Measurements from ENCODE around the gene MAML2.

The MAML2 gene

DNA sequence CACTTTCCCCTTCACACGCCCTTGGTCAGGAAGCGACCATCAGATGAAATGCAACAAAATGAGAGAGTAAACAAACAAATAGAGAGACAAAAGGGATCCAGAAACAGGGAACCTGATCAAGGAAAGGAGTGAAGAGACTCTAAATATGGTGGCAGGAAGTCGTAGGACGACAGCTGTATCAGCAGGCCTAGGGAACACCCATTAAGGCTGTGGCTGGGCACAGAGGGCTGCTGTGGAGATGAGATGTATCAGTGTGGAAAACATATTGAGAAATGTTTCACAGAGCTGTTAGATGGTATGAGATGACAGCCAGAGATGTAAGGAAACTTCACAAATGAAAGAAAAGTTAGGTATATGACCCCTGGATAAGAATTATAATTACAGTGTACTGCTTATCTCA, 263.3 kb downstream of the MAML2 start:
- Histone ChIP-seq H3K4me3 (ENCODE audit: low read depth, low read length) (no peak overlapping the region), H3K9ac (ENCODE audit: low read depth, low read length) (no peak overlapping the region), H3K27ac (ENCODE audit: low read depth, low read length) (no peak overlapping the region), H3K36me3 (ENCODE audit: control insufficient read depth, insufficient read depth, low read length) (no peaks in the 10 kb centered on the region), H3K27me3 (ENCODE audit: control insufficient read depth, insufficient read depth, low read length) (no peaks in the 10 kb centered on the region), H3K4me1 (ENCODE audit: control insufficient read depth, insufficient read depth, low read length) (peaks cover 39% of the 10 kb centered on the region), H3K9me3 (ENCODE audit: control insufficient read depth, insufficient read depth, low read length) (no peaks in the 10 kb centered on the region)

DNA sequence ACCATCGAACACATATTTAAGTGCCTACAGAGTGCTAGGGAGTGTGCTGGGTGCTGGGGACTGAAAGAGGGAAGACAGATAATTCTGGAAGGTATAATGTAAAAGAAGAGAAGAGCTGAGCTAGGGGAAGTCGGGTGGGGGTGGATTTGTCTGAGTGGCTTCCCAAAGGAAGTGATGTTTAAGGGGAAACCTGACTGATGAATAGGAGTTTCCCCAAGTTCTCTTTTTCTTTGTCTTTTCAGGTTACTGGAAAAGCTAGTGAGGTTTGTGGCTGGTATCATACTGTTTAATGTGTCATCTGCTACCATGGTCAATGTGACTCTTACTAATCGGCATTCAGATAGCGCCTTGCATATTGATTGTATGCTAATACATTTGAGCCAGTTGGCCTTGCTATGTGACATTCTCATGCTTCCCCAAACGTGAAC, 267.4 kb downstream of the MAML2 start:
- H3K27me3 ChIP-seq (ENCODE audit: control insufficient read depth, insufficient read depth, low read length), result no peaks in the 10 kb centered on the region
- no peak overlapping the region for H3K9ac ChIP-seq (ENCODE audit: low read depth, low read length)
- no peak overlapping the region for H3K4me3 ChIP-seq (ENCODE audit: low read depth, low read length)
- no peaks in the 10 kb centered on the region for H3K36me3 ChIP-seq (ENCODE audit: control insufficient read depth, insufficient read depth, low read length)
- no peaks in the 10 kb centered on the region for H3K9me3 ChIP-seq (ENCODE audit: control insufficient read depth, insufficient read depth, low read length)
- H3K27ac ChIP-seq (ENCODE audit: low read depth, low read length), result no peak overlapping the region
- H3K4me1 ChIP-seq (ENCODE audit: control insufficient read depth, insufficient read depth, low read length), result peaks cover 9% of the 10 kb centered on the region; the same call in 1 of the 2 replicates

DNA sequence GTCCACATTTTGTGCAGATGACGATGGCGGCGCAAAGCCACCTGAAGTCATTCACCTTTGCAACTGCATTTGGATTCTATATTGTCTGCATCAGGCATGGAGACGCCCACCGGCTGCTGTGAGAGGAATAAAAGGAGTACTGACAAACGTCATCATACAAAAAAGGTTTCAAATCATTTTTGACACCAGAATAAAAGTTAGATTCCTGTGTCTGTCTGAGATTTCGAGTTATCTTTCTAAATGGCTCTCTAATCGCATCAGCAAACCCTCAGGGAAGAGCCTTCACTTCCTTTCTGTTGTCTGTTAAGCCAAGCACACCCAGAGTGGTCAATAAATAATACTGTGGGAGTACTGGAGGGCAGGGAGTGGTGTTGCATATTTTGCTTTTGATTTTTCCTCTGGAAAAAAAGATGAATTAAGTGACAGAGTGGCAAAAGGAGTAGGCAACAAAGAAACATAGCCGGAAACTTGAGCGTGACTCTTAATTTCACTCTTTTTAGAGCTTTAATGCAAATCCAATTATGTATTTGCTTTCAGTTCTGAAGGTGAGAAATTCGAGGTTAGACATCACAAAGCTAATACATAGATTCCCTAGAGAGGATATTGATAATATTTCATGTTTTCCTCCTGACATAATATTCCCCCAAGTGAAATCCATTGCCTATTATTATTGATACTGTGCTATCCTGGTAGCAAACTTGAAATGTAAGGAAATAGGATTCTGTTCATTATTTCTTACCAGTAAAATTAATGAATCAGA, 268.3 kb downstream of the MAML2 start:
- H3K27ac ChIP-seq (ENCODE audit: low read depth, low read length), result no peak overlapping the region
- H3K4me1 ChIP-seq (ENCODE audit: control insufficient read depth, insufficient read depth, low read length), result peaks cover 9% of the 10 kb centered on the region; the same call in 1 of the 2 replicates
- H3K36me3 ChIP-seq (ENCODE audit: control insufficient read depth, insufficient read depth, low read length), result no peaks in the 10 kb centered on the region
- H3K27me3 ChIP-seq (ENCODE audit: control insufficient read depth, insufficient read depth, low read length), result no peaks in the 10 kb centered on the region
- H3K9me3 ChIP-seq (ENCODE audit: control insufficient read depth, insufficient read depth, low read length), result no peaks in the 10 kb centered on the region
- no peak overlapping the region for H3K9ac ChIP-seq (ENCODE audit: low read depth, low read length)
- no peak overlapping the region for H3K4me3 ChIP-seq (ENCODE audit: low read depth, low read length)

DNA sequence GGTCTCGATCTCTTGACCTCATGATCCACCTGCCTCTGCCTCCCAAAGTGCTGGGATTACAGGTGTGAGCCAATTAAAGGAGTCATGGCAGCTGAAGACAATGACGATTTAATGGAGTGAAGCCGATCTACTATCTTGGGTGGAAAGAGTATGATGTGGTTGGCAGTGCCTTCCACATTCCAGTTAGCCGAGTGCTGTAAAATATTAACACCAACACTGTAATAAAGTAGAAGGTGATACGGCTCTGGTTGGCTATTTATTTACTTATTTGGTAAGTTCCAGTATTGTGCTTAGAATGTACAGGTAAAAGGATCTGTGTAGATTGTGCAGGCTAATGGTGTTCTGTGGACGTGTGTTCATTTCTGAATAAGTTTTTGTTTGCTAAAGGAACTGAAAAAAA, 269.5 kb downstream of the MAML2 start:
- H3K9ac ChIP-seq (ENCODE audit: low read depth, low read length), result no peak overlapping the region
- H3K4me3 ChIP-seq (ENCODE audit: low read depth, low read length), result no peak overlapping the region
- H3K4me1 ChIP-seq (ENCODE audit: control insufficient read depth, insufficient read depth, low read length), result peaks cover 9% of the 10 kb centered on the region; the same call in 1 of the 2 replicates
- H3K27ac ChIP-seq (ENCODE audit: low read depth, low read length), result no peak overlapping the region
- no peaks in the 10 kb centered on the region for H3K36me3 ChIP-seq (ENCODE audit: control insufficient read depth, insufficient read depth, low read length)
- no peaks in the 10 kb centered on the region for H3K9me3 ChIP-seq (ENCODE audit: control insufficient read depth, insufficient read depth, low read length)
- H3K27me3 ChIP-seq (ENCODE audit: control insufficient read depth, insufficient read depth, low read length), result no peaks in the 10 kb centered on the region

DNA sequence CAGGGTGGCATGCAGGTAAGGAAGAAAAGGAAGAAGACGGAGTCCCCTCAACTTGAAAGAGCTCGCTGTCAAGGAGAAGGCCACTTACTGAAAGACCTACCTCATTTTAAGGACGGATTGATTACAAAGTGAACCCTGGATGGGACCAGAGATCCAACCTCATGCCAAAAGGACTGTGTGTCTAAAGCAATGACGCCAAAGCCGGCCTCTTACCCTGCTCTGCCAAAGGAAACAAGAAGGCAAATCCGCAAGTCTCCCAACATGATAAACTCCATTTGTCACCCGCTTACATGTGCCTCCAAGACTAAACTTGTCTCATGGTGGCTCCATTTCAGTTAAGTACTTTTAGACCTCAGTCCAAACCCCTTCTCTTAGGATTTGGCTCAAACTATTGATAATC, 270.4 kb downstream of the MAML2 start:
- Histone ChIP-seq H3K9ac (ENCODE audit: low read depth, low read length) (no peak overlapping the region), H3K36me3 (ENCODE audit: control insufficient read depth, insufficient read depth, low read length) (no peaks in the 10 kb centered on the region), H3K27ac (ENCODE audit: low read depth, low read length) (no peak overlapping the region), H3K27me3 (ENCODE audit: control insufficient read depth, insufficient read depth, low read length) (no peaks in the 10 kb centered on the region), H3K4me3 (ENCODE audit: low read depth, low read length) (no peak overlapping the region), H3K9me3 (ENCODE audit: control insufficient read depth, insufficient read depth, low read length) (no peaks in the 10 kb centered on the region), H3K4me1 (ENCODE audit: control insufficient read depth, insufficient read depth, low read length) (peaks cover 9% of the 10 kb centered on the region; the same call in 1 of the 2 replicates)

DNA sequence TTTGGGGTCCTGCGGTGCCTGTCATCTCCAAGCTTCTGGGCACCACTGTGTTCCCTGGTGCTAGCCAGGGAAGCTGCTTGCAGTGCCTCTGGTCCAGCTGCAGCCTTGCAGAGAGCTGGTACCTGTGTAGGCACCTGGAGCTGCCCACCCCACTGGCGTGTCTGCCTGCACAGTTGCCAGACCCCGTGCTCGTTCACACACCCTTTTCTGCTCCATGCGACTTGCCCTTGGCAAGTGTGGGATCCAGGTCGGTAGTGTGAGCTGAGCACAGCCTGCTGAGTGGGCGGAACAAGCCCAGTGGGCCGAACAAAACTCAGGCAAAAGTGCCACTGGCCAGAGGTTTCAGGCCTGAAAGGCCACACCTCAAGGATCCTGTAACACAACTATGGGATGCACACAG, 272.5 kb downstream of the MAML2 start:
- Histone ChIP-seq H3K27ac (ENCODE audit: low read depth, low read length) (no peak overlapping the region), H3K9me3 (ENCODE audit: control insufficient read depth, insufficient read depth, low read length) (no peaks in the 10 kb centered on the region), H3K36me3 (ENCODE audit: control insufficient read depth, insufficient read depth, low read length) (no peaks in the 10 kb centered on the region), H3K9ac (ENCODE audit: low read depth, low read length) (no peak overlapping the region), H3K4me1 (ENCODE audit: control insufficient read depth, insufficient read depth, low read length) (peaks cover 3% of the 10 kb centered on the region; the same call in 1 of the 2 replicates), H3K4me3 (ENCODE audit: low read depth, low read length) (no peak overlapping the region), H3K27me3 (ENCODE audit: control insufficient read depth, insufficient read depth, low read length) (no peaks in the 10 kb centered on the region)

DNA sequence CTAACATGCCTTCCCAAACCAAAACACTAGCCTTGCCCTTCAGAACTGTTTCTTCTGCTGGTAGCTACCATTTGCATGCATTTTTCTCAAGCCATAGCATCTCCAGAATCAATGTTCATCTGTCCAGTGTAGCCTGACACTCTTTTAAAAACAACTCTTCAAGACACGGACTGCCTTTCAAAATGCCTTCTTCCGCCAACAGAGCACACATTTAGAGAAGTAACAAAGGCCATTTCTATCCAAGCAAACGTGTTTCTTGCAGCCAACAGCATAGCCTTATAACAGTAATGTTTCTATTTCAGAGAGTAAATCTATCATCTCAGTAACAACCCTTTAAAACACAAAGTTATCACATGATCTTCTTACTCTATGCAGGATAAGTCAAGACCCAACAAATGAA, 275.8 kb downstream of the MAML2 start:
- Histone ChIP-seq H3K27ac (ENCODE audit: low read depth, low read length) (no peak overlapping the region), H3K9me3 (ENCODE audit: control insufficient read depth, insufficient read depth, low read length) (no peaks in the 10 kb centered on the region), H3K27me3 (ENCODE audit: control insufficient read depth, insufficient read depth, low read length) (no peaks in the 10 kb centered on the region), H3K4me1 (ENCODE audit: control insufficient read depth, insufficient read depth, low read length) (no peaks in the 10 kb centered on the region), H3K4me3 (ENCODE audit: low read depth, low read length) (no peak overlapping the region), H3K36me3 (ENCODE audit: control insufficient read depth, insufficient read depth, low read length) (no peaks in the 10 kb centered on the region), H3K9ac (ENCODE audit: low read depth, low read length) (no peak overlapping the region)

DNA sequence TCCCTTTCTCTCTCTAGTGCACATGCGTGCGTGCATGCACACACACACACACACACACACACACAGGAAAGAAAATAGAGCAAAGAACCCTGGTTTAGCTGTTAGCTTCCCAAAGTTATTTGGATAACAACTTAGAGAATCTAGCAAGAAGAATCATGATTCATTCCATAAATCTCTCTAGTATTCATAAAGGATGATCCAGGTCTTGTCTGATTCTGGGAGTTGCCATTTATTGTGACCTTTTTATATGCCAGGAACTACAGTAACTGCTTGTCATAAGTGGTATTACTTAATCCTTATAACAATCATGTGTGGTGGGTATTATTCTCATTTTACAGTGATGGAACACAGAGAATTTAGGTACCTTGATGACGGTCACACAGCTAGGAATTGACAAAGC, 277.6 kb downstream of the MAML2 start:
- H3K27ac ChIP-seq (ENCODE audit: low read depth, low read length), result no peak overlapping the region
- H3K9me3 ChIP-seq (ENCODE audit: control insufficient read depth, insufficient read depth, low read length), result no peaks in the 10 kb centered on the region
- no peak overlapping the region for H3K4me3 ChIP-seq (ENCODE audit: low read depth, low read length)
- H3K36me3 ChIP-seq (ENCODE audit: control insufficient read depth, insufficient read depth, low read length), result no peaks in the 10 kb centered on the region
- no peaks in the 10 kb centered on the region for H3K27me3 ChIP-seq (ENCODE audit: control insufficient read depth, insufficient read depth, low read length)
- H3K4me1 ChIP-seq (ENCODE audit: control insufficient read depth, insufficient read depth, low read length), result no peaks in the 10 kb centered on the region
- no peak overlapping the region for H3K9ac ChIP-seq (ENCODE audit: low read depth, low read length)

DNA sequence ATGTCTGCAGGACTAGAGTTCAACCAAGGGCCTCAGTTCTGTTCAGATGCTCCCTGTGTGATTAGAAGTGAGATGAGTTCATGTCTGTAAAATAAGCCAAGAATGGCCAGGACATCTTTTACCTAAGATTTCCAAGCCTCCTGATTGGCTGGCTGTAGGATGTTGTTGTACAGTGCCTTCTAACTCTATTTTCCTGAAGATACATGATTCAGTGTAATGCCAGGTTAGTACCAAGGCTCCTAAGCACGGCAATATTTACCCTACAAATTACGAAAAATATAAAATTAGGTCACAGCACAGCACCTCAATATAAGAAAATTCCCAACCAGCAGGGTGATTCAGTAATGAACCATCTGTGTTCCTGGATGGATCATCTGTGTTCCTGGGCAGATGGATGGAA, 279.1 kb downstream of the MAML2 start:
- no peaks in the 10 kb centered on the region for H3K9me3 ChIP-seq (ENCODE audit: control insufficient read depth, insufficient read depth, low read length)
- H3K27me3 ChIP-seq (ENCODE audit: control insufficient read depth, insufficient read depth, low read length), result no peaks in the 10 kb centered on the region
- no peak overlapping the region for H3K9ac ChIP-seq (ENCODE audit: low read depth, low read length)
- no peak overlapping the region for H3K27ac ChIP-seq (ENCODE audit: low read depth, low read length)
- no peaks in the 10 kb centered on the region for H3K36me3 ChIP-seq (ENCODE audit: control insufficient read depth, insufficient read depth, low read length)
- H3K4me3 ChIP-seq (ENCODE audit: low read depth, low read length), result no peak overlapping the region
- no peaks in the 10 kb centered on the region for H3K4me1 ChIP-seq (ENCODE audit: control insufficient read depth, insufficient read depth, low read length)

DNA sequence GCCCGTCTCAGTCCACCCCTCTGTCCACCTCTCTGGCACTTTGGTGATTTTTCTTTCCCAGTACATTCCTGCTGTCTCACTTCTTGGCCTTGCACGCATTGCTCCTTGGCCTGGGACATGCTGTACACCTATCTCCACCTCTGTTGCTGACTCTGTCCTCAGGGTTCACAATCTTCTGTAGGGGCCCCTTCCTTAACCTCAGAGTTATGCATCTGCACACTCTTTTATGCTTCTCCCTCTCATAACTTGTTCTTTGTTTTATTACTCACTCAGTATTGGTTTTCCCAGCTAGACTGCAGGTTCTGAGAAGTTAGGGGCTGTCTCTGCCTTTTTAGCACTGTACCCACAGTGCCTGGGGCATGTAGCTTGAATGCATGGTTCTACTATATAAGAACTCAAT, 279.9 kb downstream of the MAML2 start:
- no peaks in the 10 kb centered on the region for H3K27me3 ChIP-seq (ENCODE audit: control insufficient read depth, insufficient read depth, low read length)
- no peak overlapping the region for H3K9ac ChIP-seq (ENCODE audit: low read depth, low read length)
- H3K36me3 ChIP-seq (ENCODE audit: control insufficient read depth, insufficient read depth, low read length), result no peaks in the 10 kb centered on the region
- no peaks in the 10 kb centered on the region for H3K9me3 ChIP-seq (ENCODE audit: control insufficient read depth, insufficient read depth, low read length)
- no peak overlapping the region for H3K4me3 ChIP-seq (ENCODE audit: low read depth, low read length)
- H3K4me1 ChIP-seq (ENCODE audit: control insufficient read depth, insufficient read depth, low read length), result no peaks in the 10 kb centered on the region
- no peak overlapping the region for H3K27ac ChIP-seq (ENCODE audit: low read depth, low read length)

DNA sequence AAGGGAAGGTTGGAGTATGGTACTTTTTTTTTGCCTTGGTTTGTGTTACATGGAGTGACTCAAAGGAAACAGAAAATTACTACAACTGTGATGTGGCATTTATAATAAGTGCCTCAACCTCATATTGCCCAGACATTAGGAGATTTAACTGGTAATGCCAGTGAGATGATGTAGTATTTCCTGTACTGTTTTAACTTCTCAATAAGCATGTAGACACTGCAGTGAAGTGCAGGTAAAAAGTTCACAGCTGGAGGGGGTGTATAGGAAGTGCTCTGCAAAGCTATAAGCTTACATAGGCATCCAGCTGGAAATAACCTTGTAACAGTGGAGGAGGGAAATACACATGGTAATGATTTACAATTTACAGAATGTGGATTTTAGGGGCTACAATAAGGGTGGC, 280.9 kb downstream of the MAML2 start:
- H3K27ac ChIP-seq (ENCODE audit: low read depth, low read length), result no peak overlapping the region
- H3K9me3 ChIP-seq (ENCODE audit: control insufficient read depth, insufficient read depth, low read length), result no peaks in the 10 kb centered on the region
- no peaks in the 10 kb centered on the region for H3K36me3 ChIP-seq (ENCODE audit: control insufficient read depth, insufficient read depth, low read length)
- H3K4me1 ChIP-seq (ENCODE audit: control insufficient read depth, insufficient read depth, low read length), result no peaks in the 10 kb centered on the region
- no peak overlapping the region for H3K9ac ChIP-seq (ENCODE audit: low read depth, low read length)
- no peak overlapping the region for H3K4me3 ChIP-seq (ENCODE audit: low read depth, low read length)
- H3K27me3 ChIP-seq (ENCODE audit: control insufficient read depth, insufficient read depth, low read length), result no peaks in the 10 kb centered on the region

All from HUES48 (cell line).